Measurements from ENCODE around the gene RPL10. TPM values are rescaled to one million over a fixed set of nuclear protein-coding genes. Genes with fewer than 3 reads are reported as not detected.

Gene RPL10
- total RNA-seq, 2 donors from 2014 or later: 1,915 to 2,641 TPM

DNA sequence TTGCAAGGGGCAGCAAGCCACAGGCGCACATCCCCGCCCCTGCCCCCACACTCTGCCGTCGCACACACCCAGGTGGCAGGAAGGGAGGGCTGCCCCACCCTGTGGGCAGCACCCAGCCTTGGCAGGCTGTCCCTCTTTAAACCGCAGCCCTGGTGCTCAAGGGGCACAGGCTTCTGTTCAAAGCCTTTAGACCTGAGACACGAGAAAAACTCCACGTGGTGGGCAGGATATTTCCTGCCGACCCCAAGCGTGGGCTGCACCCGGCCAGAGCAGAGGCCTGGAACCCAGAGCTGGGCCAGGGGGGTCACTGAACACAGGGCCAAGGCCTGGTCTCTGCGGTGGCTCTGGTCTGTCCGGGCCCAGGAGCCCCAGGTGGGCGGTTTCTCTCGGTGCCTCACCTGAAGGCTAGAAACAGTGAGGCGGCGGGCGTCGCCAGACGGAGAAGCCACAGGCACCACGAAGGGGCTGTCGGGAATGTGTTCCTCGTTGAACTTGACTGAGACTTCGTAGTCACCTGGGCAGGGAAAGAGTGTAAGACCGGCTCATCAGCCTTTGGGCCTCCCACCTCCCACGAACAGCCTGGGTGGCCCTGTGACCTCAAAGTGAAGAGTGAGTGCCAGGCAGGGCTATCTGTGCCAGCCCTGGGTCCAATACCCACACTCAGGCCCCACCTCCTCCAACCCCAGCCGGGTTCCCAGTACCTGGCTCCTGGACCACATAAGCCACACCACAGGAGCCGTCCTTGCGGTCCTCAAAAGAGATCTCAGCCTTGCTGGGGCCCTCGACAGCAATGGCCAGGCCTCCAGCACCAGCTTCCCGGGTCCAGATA is 46.8 kb upstream of the RPL10 start:
- TF ChIP-seq, protein P1, sequence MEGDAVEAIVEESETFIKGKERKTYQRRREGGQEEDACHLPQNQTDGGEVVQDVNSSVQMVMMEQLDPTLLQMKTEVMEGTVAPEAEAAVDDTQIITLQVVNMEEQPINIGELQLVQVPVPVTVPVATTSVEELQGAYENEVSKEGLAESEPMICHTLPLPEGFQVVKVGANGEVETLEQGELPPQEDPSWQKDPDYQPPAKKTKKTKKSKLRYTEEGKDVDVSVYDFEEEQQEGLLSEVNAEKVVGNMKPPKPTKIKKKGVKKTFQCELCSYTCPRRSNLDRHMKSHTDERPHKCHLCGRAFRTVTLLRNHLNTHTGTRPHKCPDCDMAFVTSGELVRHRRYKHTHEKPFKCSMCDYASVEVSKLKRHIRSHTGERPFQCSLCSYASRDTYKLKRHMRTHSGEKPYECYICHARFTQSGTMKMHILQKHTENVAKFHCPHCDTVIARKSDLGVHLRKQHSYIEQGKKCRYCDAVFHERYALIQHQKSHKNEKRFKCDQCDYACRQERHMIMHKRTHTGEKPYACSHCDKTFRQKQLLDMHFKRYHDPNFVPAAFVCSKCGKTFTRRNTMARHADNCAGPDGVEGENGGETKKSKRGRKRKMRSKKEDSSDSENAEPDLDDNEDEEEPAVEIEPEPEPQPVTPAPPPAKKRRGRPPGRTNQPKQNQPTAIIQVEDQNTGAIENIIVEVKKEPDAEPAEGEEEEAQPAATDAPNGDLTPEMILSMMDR (IDR thresholded peaks at IDR 0.05): no peak
- no peak for DNase-seq
- H3K4me1 ChIP-seq: peaks cover 8% of the 10 kb centered on the region
- intact Hi-C loops (cut with DNase I): no loop called here
- H3K4me3 ChIP-seq: no peak overlapping the region
- no peaks in the 10 kb centered on the region for H3K27me3 ChIP-seq
- H3K9ac ChIP-seq (ENCODE audit: low read depth in 2 of 2, low read length in 2 of 2): peak overlapping the region in 1 of 2 donors; percentile 35
- H3K9me3 ChIP-seq: no peaks in the 10 kb centered on the region
- H3K36me3 ChIP-seq: no peaks in the 10 kb centered on the region
- H3K27ac ChIP-seq: no peak overlapping the region

DNA sequence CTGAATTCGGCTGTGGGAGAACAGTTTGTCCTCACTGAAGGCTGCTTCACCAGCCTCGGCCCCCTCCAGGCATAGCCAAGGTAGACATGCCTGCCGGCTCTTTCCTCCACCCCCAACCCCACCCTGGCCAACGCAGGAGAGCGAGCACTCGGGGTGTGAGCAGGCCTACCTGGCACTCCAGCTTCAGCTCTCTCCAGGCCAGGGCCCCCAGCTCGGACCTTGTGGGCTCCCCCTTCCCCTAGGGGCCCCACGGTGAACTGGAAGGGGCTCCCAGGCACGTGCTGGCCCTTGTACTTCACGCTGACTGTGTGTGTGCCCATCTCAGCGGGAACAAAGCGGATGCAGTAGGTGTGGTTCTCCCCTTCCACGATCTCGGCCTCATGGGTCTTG is 46.2 kb upstream of the RPL10 start:
- Histone ChIP-seq H3K36me3 (no peaks in the 10 kb centered on the region), H3K27me3 (no peaks in the 10 kb centered on the region), H3K27ac (no peak overlapping the region), H3K4me1 (peaks cover 8% of the 10 kb centered on the region), H3K9ac (ENCODE audit: low read depth in 2 of 2, low read length in 2 of 2) (no peak overlapping the region), H3K9me3 (no peaks in the 10 kb centered on the region), H3K4me3 (no peak overlapping the region)
- no peak for DNase-seq
- intact Hi-C loops (cut with DNase I): no loop called here
- TF ChIP-seq, protein P1 (IDR thresholded peaks at IDR 0.05): no peak

DNA sequence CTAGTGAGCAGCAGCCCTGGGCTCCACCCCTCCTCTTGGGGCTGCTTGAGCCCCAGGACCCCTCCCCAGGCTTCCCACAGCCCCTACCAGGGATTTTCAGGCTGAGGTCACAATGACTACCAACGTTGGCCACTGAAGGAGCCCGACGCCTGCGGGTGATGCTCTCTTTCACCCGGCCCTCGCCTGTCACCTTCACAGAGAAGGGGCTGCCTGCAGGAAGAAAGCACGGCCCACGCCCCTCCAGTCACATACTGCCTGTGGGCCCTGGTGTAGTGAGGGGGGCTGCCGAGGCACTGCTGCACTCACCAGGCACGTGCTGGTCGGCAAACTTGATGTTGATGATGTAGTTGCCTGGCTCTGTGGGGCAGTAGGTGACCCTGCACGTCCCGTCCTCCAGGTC is 45.7 kb upstream of the RPL10 start:
- Histone ChIP-seq H3K27me3 (no peaks in the 10 kb centered on the region), H3K4me3 (no peak overlapping the region), H3K36me3 (no peaks in the 10 kb centered on the region), H3K4me1 (peaks cover 8% of the 10 kb centered on the region), H3K9ac (ENCODE audit: low read depth in 2 of 2, low read length in 2 of 2) (no peak overlapping the region), H3K27ac (no peak overlapping the region), H3K9me3 (no peaks in the 10 kb centered on the region)
- no peak for DNase-seq
- intact Hi-C loops (cut with DNase I): no loop called here
- TF ChIP-seq, protein P1 (IDR thresholded peaks at IDR 0.05): no peak

DNA sequence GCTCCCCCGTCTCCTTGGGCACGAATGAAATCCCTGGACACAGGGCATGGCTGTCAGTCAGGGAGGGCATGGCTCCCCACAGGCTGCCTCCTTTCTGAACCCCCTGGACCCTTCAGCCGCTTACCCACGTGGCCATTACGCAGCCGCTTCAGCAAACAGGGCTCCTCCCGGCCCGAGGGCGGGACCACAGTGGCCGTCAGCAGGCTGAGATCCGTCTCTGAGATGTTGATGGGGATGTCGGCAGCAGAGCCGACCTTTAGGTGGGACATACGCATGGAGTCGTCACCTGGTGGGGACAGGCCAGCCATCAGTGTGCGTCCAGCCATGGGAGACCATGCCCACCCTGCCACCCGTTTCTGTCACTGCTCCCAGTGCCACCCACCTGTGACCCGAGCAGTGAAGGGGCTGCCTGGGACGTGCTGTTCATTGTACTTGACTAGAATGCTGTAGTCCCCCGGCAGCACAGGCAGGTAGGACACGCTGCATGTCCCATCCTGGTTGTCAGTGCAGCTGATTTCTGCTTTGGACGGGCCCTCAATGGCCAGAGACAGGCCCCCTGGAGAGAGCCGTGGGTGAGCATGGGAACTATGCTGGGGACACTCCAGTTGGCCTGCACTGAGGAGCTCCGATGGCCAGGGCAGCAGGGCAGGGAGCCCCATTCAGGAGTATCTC is 44.9 kb upstream of the RPL10 start:
- no peaks in the 10 kb centered on the region for H3K36me3 ChIP-seq
- H3K4me1 ChIP-seq: peaks cover 8% of the 10 kb centered on the region
- no peaks in the 10 kb centered on the region for H3K9me3 ChIP-seq
- DNase-seq: no peak
- H3K27ac ChIP-seq: no peak overlapping the region
- no peaks in the 10 kb centered on the region for H3K27me3 ChIP-seq
- intact Hi-C loops (cut with DNase I): no loop called here
- no peak overlapping the region for H3K4me3 ChIP-seq
- TF ChIP-seq, protein P1 (IDR thresholded peaks at IDR 0.05): no peak
- no peak overlapping the region for H3K9ac ChIP-seq (ENCODE audit: low read depth in 2 of 2, low read length in 2 of 2)

DNA sequence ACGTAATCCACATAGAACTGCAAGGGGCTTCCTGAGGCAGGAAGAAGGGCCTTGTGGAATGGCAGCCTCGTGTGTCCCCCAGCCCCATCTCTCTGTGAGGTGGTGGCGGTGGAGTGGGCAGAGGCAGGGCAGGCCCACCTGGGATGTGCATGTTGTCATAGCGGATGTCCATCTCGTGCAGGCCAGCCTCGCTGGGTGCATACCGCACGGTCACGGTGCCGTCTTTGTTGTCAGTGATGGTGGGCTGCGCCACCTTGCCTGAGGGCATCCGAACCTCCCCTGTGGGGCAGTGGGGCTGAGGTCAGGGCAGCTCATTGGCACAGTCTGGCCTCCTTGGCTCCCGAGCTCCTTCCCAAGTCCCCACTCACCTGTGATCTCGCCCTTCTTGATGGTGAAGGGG is 44.2 kb upstream of the RPL10 start:
- no peaks in the 10 kb centered on the region for H3K36me3 ChIP-seq
- H3K27me3 ChIP-seq: no peaks in the 10 kb centered on the region
- H3K4me3 ChIP-seq: no peak overlapping the region
- H3K9ac ChIP-seq (ENCODE audit: low read depth in 2 of 2, low read length in 2 of 2): no peak overlapping the region
- TF ChIP-seq, protein P1 (IDR thresholded peaks at IDR 0.05): no peak
- peaks cover 8% of the 10 kb centered on the region for H3K4me1 ChIP-seq
- H3K9me3 ChIP-seq: no peaks in the 10 kb centered on the region
- H3K27ac ChIP-seq: no peak overlapping the region
- DNase-seq: no peak
- intact Hi-C loops (cut with DNase I): no loop called here

All from colonic mucosa (tissue), 4 donors.